K562 (cell line): ENCODE data around the gene SGPP2. TPM values are rescaled to one million over a fixed set of nuclear protein-coding genes. Genes with fewer than 3 reads are reported as not detected.

ENCODE experiments used
- ATAC-seq: fragments of 200-7000 bp; cut with Tn5 transposase; 3 replicates; pipeline ENCODE4 v1.9.1; 2020; ENCODE audit warnings: moderate library complexity
- BruUV-seq: library from RNA; stranded (reverse); fragments of 400-500 nt; replicated peaks from 2 replicates; lab custom pipeline; 2021; lab: Mats Ljungman, UMichigan
- CTCF ChIA-PET: fragments of 300-600 bp; formaldehyde crosslinking; extraction: SDS; loops from one replicate; lab custom pipeline; 2021; ENCODE audit warnings: low intra/inter-chr PET ratio; lab: Yijun Ruan, JAX
- POLR2A ChIA-PET: fragments of 300-600, 350-650 bp; sonication (Branson Sonifier 250); formaldehyde crosslinking; extraction: SDS; loops from one replicate; lab custom pipeline; 2021; ENCODE audit warnings: antibody characterized with exemption, inconsistent platforms; lab: Yijun Ruan, JAX
- DNase-seq, 4 experiments: peaks; one replicate each; pipeline versions ENCODE4 v3.0.0 to v3.0.0-alpha.2; 2011 to 2018; ENCODE audit warnings: low spot score in 3 of 4, mixed read lengths in 3 of 4; ENCODE audit errors: extremely low read depth in 1 of 4
- FAIRE-seq: peaks from 2 replicates; lab custom pipeline; 2011; peaks lifted over from hg19 to GRCh38; lab: Jason Lieb, UNC
- H2AFZ ChIP-seq: 2 replicates; pipeline ENCODE4 v1.6.0; 2011; ENCODE audit warnings: low read depth, low read length, control low read depth, inconsistent platforms
- H3K27ac ChIP-seq: fragments of 200-600 bp; 3 replicates; pipeline ENCODE4 v1.8.0; 2011; ENCODE audit warnings: low read depth, mild to moderate bottlenecking, control low read depth, inconsistent platforms, low read length, moderate library complexity, mixed read lengths; ENCODE audit errors: extremely low read depth
- H3K27me3 ChIP-seq, 2 experiments: fragments of 300-600 bp in 1 of 2; 2 replicates in 1 of 2; 3 replicates in 1 of 2; pipeline versions ENCODE4 v1.6.0 to v1.8.0; 2011; ENCODE audit warnings: inconsistent platforms in 2 of 2, low read length in 2 of 2, mild to moderate bottlenecking in 1 of 2, mixed read lengths in 1 of 2, moderate library complexity in 1 of 2; ENCODE audit not compliant: control insufficient read depth in 2 of 2, insufficient read depth in 2 of 2
- H3K36me3 ChIP-seq: fragments of 300-600 bp; 3 replicates; pipeline ENCODE4 v1.8.0; 2011; ENCODE audit warnings: mild to moderate bottlenecking, low read length, inconsistent platforms; ENCODE audit not compliant: control insufficient read depth, insufficient read depth
- H3K4me1 ChIP-seq, 2 experiments: fragments of 200-600 bp in 1 of 2; replicated peaks in 1 of 2; 2 replicates in 1 of 2; 3 replicates in 1 of 2; pipeline versions ENCODE4 v1.5.1 to v1.8.0; 2011; ENCODE audit warnings: inconsistent platforms in 2 of 2, low read length in 2 of 2, mild to moderate bottlenecking in 1 of 2, mixed read lengths in 1 of 2, moderate library complexity in 1 of 2; ENCODE audit not compliant: control insufficient read depth in 2 of 2, insufficient read depth in 2 of 2
- H3K4me2 ChIP-seq: 2 replicates; pipeline ENCODE4 v1.6.1; 2011; ENCODE audit warnings: low read length, control low read depth, inconsistent platforms, mixed read lengths; ENCODE audit not compliant: insufficient read depth
- H3K4me3 ChIP-seq: fragments of 200-600 bp; sonication (generic), shearing (Covaris generic); 2 replicates; pipeline ENCODE4 v1.5.1; 2016; ENCODE audit warnings: control low read depth, inconsistent platforms
- H3K79me2 ChIP-seq: fragments of 200-600 bp; 3 replicates; pipeline ENCODE4 v1.8.0; 2011; ENCODE audit warnings: low read length, inconsistent platforms; ENCODE audit not compliant: control insufficient read depth, insufficient read depth
- H3K9ac ChIP-seq, 2 experiments: 2 replicates each; pipeline versions ENCODE4 v1.6.0 to v1.6.1; 2011; ENCODE audit warnings: low read depth in 2 of 2, low read length in 2 of 2, control low read depth in 1 of 2, inconsistent platforms in 1 of 2, mild to moderate bottlenecking in 1 of 2, mixed read lengths in 1 of 2; ENCODE audit not compliant: insufficient read depth in 1 of 2
- H3K9me1 ChIP-seq: one replicate; pipeline ENCODE4 v1.6.0; 2011; ENCODE audit warnings: inconsistent platforms, mild to moderate bottlenecking, low read length, moderate library complexity; ENCODE audit not compliant: control insufficient read depth, insufficient read depth
- H3K9me3 ChIP-seq: replicated peaks from 2 replicates; pipeline ENCODE4 v1.5.1; 2011; ENCODE audit warnings: low read depth, low read length, inconsistent platforms; ENCODE audit not compliant: control insufficient read depth, insufficient read depth
- H4K20me1 ChIP-seq: replicated peaks from 2 replicates; pipeline ENCODE4 v1.6.1; 2011; ENCODE audit warnings: low read length, inconsistent platforms, mixed read lengths; ENCODE audit not compliant: control insufficient read depth, insufficient read depth
- ADNP ChIP-seq: fragments of 200-800 bp; sonication (Bioruptor generic); IDR thresholded peaks from 2 replicates; pipeline ENCODE4 v1.6.1; 2016; ENCODE audit warnings: missing genetic modification characterization, missing compliant biosample characterization
- ESRRA ChIP-seq: fragments of 450-650 bp; IDR thresholded peaks from 2 replicates; pipeline ENCODE4 v1.6.1; 2014; ENCODE audit warnings: low read depth, mild to moderate bottlenecking, moderate library complexity, borderline replicate concordance
- FOXO4 ChIP-seq: fragments of 450-650 bp; formaldehyde crosslinking; IDR thresholded peaks from 2 replicates; pipeline ENCODE4 v1.4.0; 2020; ENCODE audit warnings: mild to moderate bottlenecking, moderate library complexity
- HOMEZ ChIP-seq: fragments of 250-450 bp; sonication (Bioruptor Pico); IDR thresholded peaks from 2 replicates; pipeline ENCODE4 v1.4.0; 2020; ENCODE audit warnings: mild to moderate bottlenecking, moderate library complexity
- MAX ChIP-seq: sonication (generic); formaldehyde crosslinking; IDR thresholded peaks from 2 replicates; pipeline ENCODE4 v1.9.0; 2022; ENCODE audit warnings: mild to moderate bottlenecking, missing genetic modification reagents
- RBM34 ChIP-seq: fragments of 200-400 bp; formaldehyde crosslinking; IDR thresholded peaks from 2 replicates; pipeline ENCODE4 v1.6.1; 2018; ENCODE audit warnings: low read length, borderline replicate concordance; ENCODE audit not compliant: insufficient read depth
- TEAD4 ChIP-seq, 2 experiments: sonication (generic) in 1 of 2; formaldehyde crosslinking in 1 of 2; IDR thresholded peaks; 2 replicates each; pipeline versions ENCODE4 v1.6.1 to v1.8.0; 2012 to 2022; ENCODE audit warnings: borderline replicate concordance in 1 of 2, inconsistent platforms in 1 of 2, low read length in 1 of 2, mild to moderate bottlenecking in 1 of 2, missing genetic modification reagents in 1 of 2
- ZFX ChIP-seq: sonication (generic); formaldehyde crosslinking; IDR thresholded peaks from 2 replicates; pipeline ENCODE4 v1.8.0; 2022; ENCODE audit warnings: mild to moderate bottlenecking, missing genetic modification reagents, moderate library complexity
- ZNF780A ChIP-seq: fragments of 250-450 bp; sonication (Bioruptor Pico); IDR thresholded peaks from 2 replicates; pipeline ENCODE4 v1.5.0; 2021; ENCODE audit warnings: mild to moderate bottlenecking
- WGBS: fragments of 100-300 bp; shearing (Covaris generic); methylation state at CpG from one replicate; pipeline ENCODE4 v1.1.6; 2016; ENCODE audit warnings: low coverage, mixed read lengths; ENCODE audit not compliant: insufficient coverage; ENCODE audit errors: missing lambda C conversion rate; 5-methylcytosine and 5-hydroxymethylcytosine counted together
- in situ Hi-C: fragments of 300-500 bp; cut with MboI; formaldehyde crosslinking; loops from 4 replicates; pipeline ENCODE4 v1.15.0; 2018; ENCODE audit warnings: inconsistent platforms, mixed read lengths
- intact Hi-C: fragments of 100-400 bp; cut with micrococcal nuclease; formaldehyde crosslinking; loops from 2 replicates; pipeline ENCODE4 v1.14.2; 2022
- polyA plus RNA-seq, 8 experiments: library from polyadenylated mRNA; depleted of rRNA in 4 of 8; stranded (reverse) in 5 of 8; unstranded in 3 of 8; fragments of >200 nt; fragmentation: Nextera tagmentation in 2 of 8; fragmentation: Illumina TruSeq in 1 of 8; extraction: Ambion mirVana in 2 of 8; extraction: Trizol in 1 of 8; gene quantifications; 2 replicates each; pipeline versions ENCODE4 v1.2.1 to v1.2.3, GENCODE V29; 2011 to 2014; ENCODE audit warnings: inconsistent platforms in 1 of 8, missing spikeins in 1 of 8
- total RNA-seq, 7 experiments: library from RNA; depleted of rRNA in 6 of 7; stranded (reverse); fragments of >200 nt in 6 of 7; fragmentation: Illumina TruSeq in 2 of 7; extraction: Trizol in 2 of 7; gene quantifications; 2 replicates each; pipeline versions ENCODE4 v1.2.1 to v1.2.3, GENCODE V29; 2011 to 2021; ENCODE audit warnings: low replicate concordance in 1 of 7
- TF ChIP-seq, protein P1 (sequence below), 2 experiments: fragments of 450-650 bp in 1 of 2; sonication (generic) in 1 of 2; formaldehyde crosslinking in 1 of 2; IDR thresholded peaks in 1 of 2; conservative IDR thresholded peaks in 1 of 2; 2 replicates each; pipeline versions ENCODE4 v1.6.1 to v1.8.1; 2016 to 2023; ENCODE audit warnings: mild to moderate bottlenecking in 2 of 2, moderate library complexity in 2 of 2, inconsistent platforms in 1 of 2, missing genetic modification reagents in 1 of 2

Gene SGPP2
- total and polyA plus RNA-seq, 9 of the 15 experiments (the other 6 are each of a cell fraction or from before 2014, with no cell fraction given), result 0.01 to 0.04 TPM; not detected in 7

DNA sequence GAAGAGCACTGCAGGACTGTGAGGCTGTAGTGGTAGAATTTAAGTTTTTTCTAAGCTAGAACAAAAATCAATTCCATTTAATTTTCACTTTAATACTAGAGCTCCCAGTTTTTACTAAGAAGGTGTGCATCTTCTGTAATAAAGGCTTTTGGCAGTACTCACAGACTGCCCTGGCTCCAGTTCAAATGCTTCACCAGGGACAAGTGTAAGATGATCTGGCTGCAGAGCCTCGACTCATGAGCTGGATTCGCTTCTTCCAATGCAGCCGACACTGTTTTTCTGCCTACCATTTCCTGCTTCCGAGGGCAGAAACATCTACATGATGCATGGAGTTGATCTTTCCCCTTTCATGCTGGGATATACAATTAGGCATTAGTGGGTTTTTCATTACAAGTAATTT is 144.5 kb downstream of the SGPP2 start (continued):
- TF ChIP-seq, protein P1, sequence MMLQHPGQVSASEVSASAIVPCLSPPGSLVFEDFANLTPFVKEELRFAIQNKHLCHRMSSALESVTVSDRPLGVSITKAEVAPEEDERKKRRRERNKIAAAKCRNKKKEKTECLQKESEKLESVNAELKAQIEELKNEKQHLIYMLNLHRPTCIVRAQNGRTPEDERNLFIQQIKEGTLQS (IDR thresholded peaks at IDR 0.05), result no peak
- TF ChIP-seq, protein P1 (CRISPR knock-in tag; conservative IDR thresholded peaks at IDR 0.05), result no peak
- TF ChIP-seq FOXO4 (no peak), RBM34 (no peak), ESRRA (no peak), ADNP (tag) (no peak), ZFX (CRISPR knock-in tag) (no peak), TEAD4 (IDR thresholded peaks at IDR 0.05; ENCODE audit: low read length) (no peak), TEAD4 (CRISPR knock-in tag; IDR thresholded peaks at IDR 0.05; ENCODE audit: borderline replicate concordance) (no peak)

DNA sequence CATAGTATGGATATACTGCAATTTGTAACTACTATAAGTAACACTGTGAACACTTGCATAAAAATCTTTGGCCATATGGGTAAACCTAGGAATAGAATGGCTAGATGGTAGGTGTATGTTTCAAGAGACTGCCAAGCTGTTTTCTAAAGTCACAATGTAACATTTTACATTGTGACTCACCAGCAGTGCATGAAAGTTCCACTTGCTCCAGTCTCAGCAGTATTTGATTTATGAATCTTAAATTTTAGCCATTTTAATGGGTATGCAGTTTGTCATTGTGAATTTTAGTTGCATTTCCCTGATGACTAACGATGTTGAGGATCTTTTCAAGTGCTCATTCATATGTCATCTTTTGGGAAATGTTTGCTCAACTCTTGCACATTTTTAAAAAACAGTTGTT is 145.5 kb downstream of the SGPP2 start:
- DNase-seq, result no peak

More for the DNA sequence above, 145.5 kb downstream of the SGPP2 start:
- H3K27me3 ChIP-seq, result no peaks in the 10 kb centered on the region
- H3K4me3 ChIP-seq, result no peak overlapping the region
- WGBS, result 94% methylated on average over 1 of the region's 1 CpG
- intact Hi-C loops (no loop called here), in situ Hi-C loops (loop anchor here (25.0 kb wide), 1 partner anchor 258 kb away; a partner anchor contains a TSS)
- no peaks in the 10 kb centered on the region; the same call in 2 of the 3 replicates for H3K79me2 ChIP-seq
- no peak overlapping the region for H3K27ac ChIP-seq
- no peak overlapping the region for H3K9ac ChIP-seq
- H4K20me1 ChIP-seq, result no peaks in the 10 kb centered on the region
- H3K9me3 ChIP-seq, result no peaks in the 10 kb centered on the region
- CTCF ChIA-PET, result no interaction called here
- no peak overlapping the region for H2AFZ ChIP-seq
- H3K4me1 ChIP-seq, result peaks cover 0 to 10% of the 10 kb centered on the region in 2 experiments; a peak in 3 of 5 replicates
- ATAC-seq, result no peak
- FAIRE-seq, result no peak
- TF ChIP-seq HOMEZ (no peak), MAX (no peak), ZNF780A (CRISPR knock-in tag) (no peak)
- TF ChIP-seq, all 486 proteins: peak for 0
- POLR2A ChIA-PET, result interaction anchor here (0.6 kb wide), 1 partner anchor 9 kb away, joined by 4 read pairs; no protein-coding TSS in a partner anchor
- peaks cover 61% of the 10 kb centered on the region; the same call in 2 of the 3 replicates for H3K36me3 ChIP-seq
- no peak overlapping the region for H3K4me2 ChIP-seq
- H3K9me1 ChIP-seq, result no peaks in the 10 kb centered on the region
- BruUV-seq, result no TSS peak
